Breast epithelium (tissue), 4 donors: Measurements from ENCODE around the gene HOXB6. TPM values are rescaled to one million over a fixed set of nuclear protein-coding genes. Genes with fewer than 3 reads are reported as not detected.
A peak's percentile ranks its signal among the peaks of the same experiment; 100 is the strongest.

Experiments used
- DNase-seq, 2 donors: peaks; one replicate each; pipeline ENCODE4 v3.0.0-alpha.2; 2019; ENCODE audit warnings: low spot score in 2 of 2
- H3K27ac ChIP-seq, 2 donors: fragments of 200-600 bp; sonication (generic) in 1 of 2; one replicate each; pipeline ENCODE4 v1.5.1; 2016 to 2019; ENCODE audit warnings: mild to moderate bottlenecking in 1 of 2
- H3K27me3 ChIP-seq, 2 donors: fragments of 200-600 bp; sonication (generic) in 1 of 2; one replicate each; pipeline versions ENCODE4 v1.5.1 to v1.6.0; 2017 to 2019; ENCODE audit warnings: control low read depth in 1 of 2, mild to moderate bottlenecking in 1 of 2
- H3K36me3 ChIP-seq: fragments of 200-600 bp; one replicate; pipeline ENCODE4 v1.5.1; 2019
- H3K4me1 ChIP-seq, 2 donors: fragments of 200-600 bp; sonication (generic); one replicate each; pipeline ENCODE4 v1.5.1; 2016 to 2019; ENCODE audit warnings: control low read depth in 1 of 2
- H3K4me3 ChIP-seq, 3 donors: fragments of 200-600 bp; sonication (generic); 1 replicate in 2 of 3; 2 replicates in 1 of 3; pipeline ENCODE4 v1.5.1; 2016 to 2019; ENCODE audit warnings: mild to moderate bottlenecking in 3 of 3, moderate library complexity in 2 of 3
- H3K9me3 ChIP-seq, 2 donors: fragments of 200-600 bp; sonication (generic) in 1 of 2; one replicate each; pipeline ENCODE4 v1.5.1; 2016 to 2019; ENCODE audit warnings: control low read depth in 1 of 2
- POLR2A ChIP-seq: fragments of 450-650 bp; IDR thresholded peaks from one replicate; pipeline ENCODE4 v1.6.1; 2016; ENCODE audit warnings: antibody characterized with exemption, mild to moderate bottlenecking, moderate library complexity
- POLR2AphosphoS5 ChIP-seq, 3 donors: sonication (generic); formaldehyde crosslinking; IDR thresholded peaks; one replicate each; pipeline ENCODE4 v1.6.1; 2017; ENCODE audit warnings: antibody characterized with exemption in 3 of 3
- intact Hi-C: fragments of 100-400 bp; cut with DNase I; formaldehyde crosslinking; loops from one replicate; pipeline ENCODE4 v1.15.1; 2023; ENCODE audit warnings: low total_unique reads
- total RNA-seq, 3 donors: library from RNA; depleted of rRNA; stranded (reverse); fragments of >200 nt; gene quantifications; one replicate each; pipeline ENCODE4 v1.1.0, GENCODE V29; 2016
- TF ChIP-seq, protein P1 (sequence below), 3 donors: fragments of 450-650 bp; IDR thresholded peaks; one replicate each; pipeline ENCODE4 v1.5.1; 2016 to 2017; ENCODE audit warnings: antibody characterized with exemption in 3 of 3, mild to moderate bottlenecking in 3 of 3, moderate library complexity in 3 of 3

HOXB6 gene
- total RNA-seq, 3 donors from 2014 or later, result 1.0 to 24.9 (median 18.2) TPM

DNA sequence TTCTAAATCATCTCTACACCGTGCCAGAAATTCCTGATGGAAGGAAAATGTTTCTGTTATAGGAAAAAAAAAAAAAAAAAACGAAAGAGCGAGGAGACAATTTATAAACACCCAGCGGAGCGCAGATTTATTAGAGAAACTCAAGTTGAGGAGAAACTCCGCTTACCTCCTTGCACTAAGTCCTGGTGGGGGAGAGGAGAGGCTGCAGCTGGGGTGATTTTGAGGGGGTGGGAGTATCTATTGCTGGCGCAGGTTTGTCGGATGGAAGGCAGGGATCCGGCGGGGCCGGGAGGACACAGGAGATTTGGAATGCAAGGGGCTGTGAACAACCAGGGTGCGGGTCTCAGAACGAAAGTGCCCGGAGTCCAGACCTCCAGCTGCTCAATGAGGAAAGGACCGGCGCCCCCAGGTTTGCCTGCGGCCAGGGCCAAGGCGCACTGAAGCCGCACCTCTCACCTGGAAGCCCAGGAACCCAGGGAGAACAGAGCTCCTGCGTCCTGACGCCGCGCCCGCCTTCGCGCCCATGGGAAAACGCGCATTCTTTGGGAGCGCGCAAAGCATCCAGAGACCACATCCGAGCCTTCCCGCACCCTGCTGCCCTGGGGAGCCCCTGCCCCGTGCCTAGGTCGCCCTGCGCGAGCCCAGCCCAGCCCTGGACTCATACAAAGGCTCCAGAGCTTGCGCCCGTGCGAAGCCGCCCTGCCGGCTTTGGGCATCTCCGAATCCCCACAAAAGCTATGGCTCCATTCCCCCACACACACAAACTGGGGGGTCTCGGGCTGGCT lies 12.9 kb upstream of the HOXB6 start:
- peaks cover 17 to 100% of the 10 kb centered on the region in 2 donors for H3K27me3 ChIP-seq
- H3K36me3 ChIP-seq, result no peaks in the 10 kb centered on the region
- TF ChIP-seq, protein P1, sequence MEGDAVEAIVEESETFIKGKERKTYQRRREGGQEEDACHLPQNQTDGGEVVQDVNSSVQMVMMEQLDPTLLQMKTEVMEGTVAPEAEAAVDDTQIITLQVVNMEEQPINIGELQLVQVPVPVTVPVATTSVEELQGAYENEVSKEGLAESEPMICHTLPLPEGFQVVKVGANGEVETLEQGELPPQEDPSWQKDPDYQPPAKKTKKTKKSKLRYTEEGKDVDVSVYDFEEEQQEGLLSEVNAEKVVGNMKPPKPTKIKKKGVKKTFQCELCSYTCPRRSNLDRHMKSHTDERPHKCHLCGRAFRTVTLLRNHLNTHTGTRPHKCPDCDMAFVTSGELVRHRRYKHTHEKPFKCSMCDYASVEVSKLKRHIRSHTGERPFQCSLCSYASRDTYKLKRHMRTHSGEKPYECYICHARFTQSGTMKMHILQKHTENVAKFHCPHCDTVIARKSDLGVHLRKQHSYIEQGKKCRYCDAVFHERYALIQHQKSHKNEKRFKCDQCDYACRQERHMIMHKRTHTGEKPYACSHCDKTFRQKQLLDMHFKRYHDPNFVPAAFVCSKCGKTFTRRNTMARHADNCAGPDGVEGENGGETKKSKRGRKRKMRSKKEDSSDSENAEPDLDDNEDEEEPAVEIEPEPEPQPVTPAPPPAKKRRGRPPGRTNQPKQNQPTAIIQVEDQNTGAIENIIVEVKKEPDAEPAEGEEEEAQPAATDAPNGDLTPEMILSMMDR (IDR thresholded peaks at IDR 0.05), result no peak
- TF ChIP-seq POLR2AphosphoS5 (IDR thresholded peaks at IDR 0.05) (no peak), POLR2A (no peak)
- DNase-seq, result no peak
- no peaks in the 10 kb centered on the region for H3K4me1 ChIP-seq
- intact Hi-C loops, result no loop called here
- H3K4me3 ChIP-seq, result peak overlapping the region in 1 of 3 donors; percentile 23
- H3K9me3 ChIP-seq, result no peaks in the 10 kb centered on the region
- no peak overlapping the region for H3K27ac ChIP-seq

DNA sequence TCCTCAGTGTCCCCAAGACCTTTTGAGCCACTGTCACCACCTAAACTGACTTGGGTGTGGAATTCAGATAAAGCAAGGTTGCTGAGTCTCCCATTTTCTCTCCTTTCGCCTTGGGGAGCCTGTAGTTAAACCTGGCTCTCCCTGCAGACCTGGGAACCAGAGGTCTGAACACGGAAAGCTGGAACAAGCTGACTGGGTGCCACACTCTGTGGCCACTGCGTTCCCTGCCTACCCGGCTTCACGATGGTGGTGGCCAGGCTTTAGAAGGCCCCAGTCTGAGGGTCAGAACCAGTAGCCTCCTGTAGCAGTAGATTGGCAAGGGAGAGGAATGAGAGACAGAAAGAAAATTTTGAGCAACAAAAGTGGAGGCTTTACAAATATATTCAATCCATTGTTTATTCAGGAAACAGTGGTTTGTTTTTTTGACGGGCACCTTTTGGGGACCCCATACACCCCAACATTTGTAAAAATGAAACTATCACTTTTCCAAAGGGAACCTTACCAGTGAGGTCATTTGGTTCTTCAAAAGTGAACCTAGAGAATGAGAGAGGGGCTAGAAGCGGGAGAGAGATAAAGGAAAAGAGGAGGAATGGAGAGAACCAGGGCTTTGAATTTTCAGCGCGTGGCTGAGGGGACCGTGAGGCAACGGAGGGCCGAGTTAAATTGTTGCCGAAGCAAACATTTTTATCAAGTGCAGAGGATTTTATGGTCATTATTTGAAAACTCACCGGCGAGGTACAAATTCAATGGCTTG lies 12.1 kb upstream of the HOXB6 start:
- H3K9me3 ChIP-seq, result no peaks in the 10 kb centered on the region
- intact Hi-C loops, result no loop called here
- TF ChIP-seq, protein P1 (IDR thresholded peaks at IDR 0.05), result no peak
- TF ChIP-seq POLR2A, result no peak
- no peak for TF ChIP-seq POLR2AphosphoS5 (IDR thresholded peaks at IDR 0.05)
- H3K27me3 ChIP-seq, result peaks cover 23 to 100% of the 10 kb centered on the region in 2 donors
- no peaks in the 10 kb centered on the region for H3K4me1 ChIP-seq
- no peaks in the 10 kb centered on the region for H3K36me3 ChIP-seq
- no peak for DNase-seq
- no peak overlapping the region for H3K27ac ChIP-seq
- H3K4me3 ChIP-seq, result no peak overlapping the region

DNA sequence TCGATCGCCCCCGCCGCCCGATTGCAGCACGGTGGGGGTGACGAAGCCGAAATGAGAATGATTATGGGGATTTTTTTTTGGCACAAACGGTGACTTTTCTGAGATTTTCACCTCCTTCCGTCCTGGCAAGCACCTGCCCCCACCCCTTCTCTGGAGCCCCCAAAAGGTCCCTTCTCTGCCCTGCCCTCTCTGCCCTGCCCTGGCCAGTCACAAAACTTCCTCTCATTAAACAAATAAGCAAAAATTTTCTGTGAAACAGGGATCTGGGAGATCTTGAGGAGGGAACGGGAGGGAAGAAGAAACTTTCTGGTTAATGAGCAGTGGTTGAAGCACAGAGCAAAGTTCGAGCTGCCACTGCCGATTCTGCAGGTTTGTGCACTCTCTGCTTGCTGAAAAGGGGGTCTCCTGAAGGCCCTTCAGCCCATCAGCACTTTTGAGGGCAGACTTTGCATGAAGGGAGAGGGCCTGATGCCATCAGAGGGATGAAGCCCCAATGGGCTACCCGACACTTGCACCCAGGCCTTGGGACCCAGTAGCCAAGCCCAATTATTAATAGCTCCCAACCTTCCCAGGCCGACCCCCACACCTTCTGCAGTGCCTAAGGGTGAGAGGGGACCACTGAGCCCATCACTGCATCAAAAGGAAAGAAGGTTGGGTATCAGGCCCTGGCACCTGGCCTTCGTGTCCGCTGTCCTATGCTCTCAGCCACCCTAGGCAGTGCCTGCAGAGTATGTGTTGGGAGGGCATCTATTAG lies 11.4 kb upstream of the HOXB6 start:
- Histone ChIP-seq H3K27ac (no peak overlapping the region), H3K27me3 (peaks cover 25 to 100% of the 10 kb centered on the region in 2 donors), H3K36me3 (no peaks in the 10 kb centered on the region), H3K4me1 (no peaks in the 10 kb centered on the region), H3K4me3 (no peak overlapping the region), H3K9me3 (no peaks in the 10 kb centered on the region)
- no peak for DNase-seq
- intact Hi-C loops, result no loop called here
- TF ChIP-seq, protein P1 (IDR thresholded peaks at IDR 0.05), result no peak
- no peak for TF ChIP-seq POLR2AphosphoS5 (IDR thresholded peaks at IDR 0.05)
- no peak for TF ChIP-seq POLR2A

DNA sequence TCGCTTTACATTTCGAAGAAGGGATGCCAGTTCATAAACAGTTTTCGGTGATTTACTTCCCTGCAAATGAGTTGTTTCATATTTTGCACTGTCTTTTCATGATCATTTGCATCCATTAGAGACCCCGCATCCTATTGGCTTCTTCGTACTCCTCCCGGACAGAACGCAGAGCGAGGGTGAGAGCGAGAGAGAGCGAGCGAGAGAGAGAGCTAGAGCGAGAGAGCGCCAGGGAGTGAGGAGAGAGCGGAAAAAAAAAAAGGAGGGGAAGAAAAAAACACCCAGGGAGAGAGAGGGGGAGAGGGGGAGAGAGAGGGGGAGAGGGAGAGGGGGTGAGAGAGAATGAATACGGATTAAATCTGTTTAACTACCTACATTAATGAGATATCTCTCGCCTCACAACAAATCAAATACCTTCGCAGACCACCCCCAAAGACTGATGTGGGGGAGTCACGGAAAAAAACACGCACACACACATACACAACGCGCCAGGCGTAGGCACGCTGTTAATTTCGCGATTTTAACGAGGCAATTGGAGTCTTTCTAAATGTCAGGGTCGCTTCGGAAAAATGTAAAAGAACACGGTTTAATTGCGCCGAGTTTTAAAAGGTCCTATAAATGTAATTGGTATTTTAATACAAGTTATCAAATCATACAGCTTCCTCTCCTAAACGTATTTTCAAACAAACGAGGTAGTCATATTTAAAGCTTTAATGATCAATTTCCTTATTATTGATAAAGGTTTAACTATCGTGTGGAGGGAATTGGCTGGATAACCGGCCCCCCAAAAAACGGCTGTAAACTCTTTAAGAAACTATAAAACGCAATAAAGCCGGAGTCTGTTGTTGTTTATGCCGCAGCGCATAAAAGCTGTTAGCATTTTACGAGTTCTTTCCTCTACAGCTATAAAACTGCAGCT lies 10.5 kb upstream of the HOXB6 start, which contains the start of gene HOXB8:
TSS of gene HOXB8 (minus strand) at position 246 of the 916 bp plus-strand sequence. CDS start 588 bp downstream, outside the sequence.
- no peak within 1 kb of the TSS for H3K27ac ChIP-seq
- TF ChIP-seq POLR2A, result no peak
- TF ChIP-seq, protein P1 (IDR thresholded peaks at IDR 0.05), result no peak
- TF ChIP-seq POLR2AphosphoS5 (IDR thresholded peaks at IDR 0.05), result no peak
- no peaks in the 10 kb centered on the region for H3K4me1 ChIP-seq
- no peak for DNase-seq
- peak within 1 kb of the TSS; percentile 54 to 78 (median 68) for H3K4me3 ChIP-seq
- H3K36me3 ChIP-seq, result no peaks in the 10 kb centered on the region
- peaks cover 25 to 100% of the 10 kb centered on the region in 2 donors for H3K27me3 ChIP-seq
- no peaks in the 10 kb centered on the region for H3K9me3 ChIP-seq
- intact Hi-C loops, result no loop called here
